DMS153 treated with DMSO at 0.1 percent for 48 hours (cell line): Measurements from ENCODE around the gene PADI4.
"Not testable (repeated sequence)": the region's sequence is repeated elsewhere in the genome, so short reads cannot be mapped to it uniquely, and the experiment has no call there.

Experiments used
- DNase-seq: peaks from one replicate; lab custom pipeline; 2025; ENCODE audit not compliant: unreplicated experiment; lab: John Stamatoyannopoulos, UW

The PADI4 gene

GRCh38 chr1:17313530-17314309 lies 5.7 kb downstream of the PADI4 start:
- no peak for DNase-seq

- DNase-seq, result no peak
These were observed 6.5 kb downstream of the PADI4 start for GRCh38 chr1:17314491-17314971.

DNA sequence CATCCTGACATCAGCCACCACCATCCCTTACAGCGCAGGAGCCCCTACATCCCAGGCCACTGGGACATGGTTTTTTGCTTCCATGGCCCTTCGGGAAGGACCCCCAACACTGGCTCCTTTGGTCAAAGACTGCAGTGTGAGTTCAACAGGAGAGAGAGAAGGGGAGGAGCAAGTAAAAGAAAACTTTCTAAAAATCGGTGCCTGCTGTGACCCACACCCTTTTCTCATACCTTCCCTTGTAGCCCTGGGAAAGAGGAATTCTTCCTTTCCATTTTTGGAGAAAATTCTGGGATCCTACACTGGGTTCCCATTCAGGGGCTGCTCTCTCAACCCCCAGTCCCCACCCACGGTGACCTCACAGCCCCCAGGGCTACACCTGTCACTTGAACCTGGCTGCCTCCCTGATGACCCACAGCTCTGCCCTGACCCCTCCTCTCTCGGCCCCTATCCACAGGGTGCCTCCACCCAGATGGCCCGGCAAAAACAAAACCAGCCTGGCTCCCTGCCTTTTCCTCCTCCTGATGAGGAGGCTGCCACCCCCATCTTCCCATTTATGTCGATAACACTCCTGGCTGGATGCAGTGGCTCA lies 7.6 kb downstream of the PADI4 start:
- no peak for DNase-seq

- no peak for DNase-seq
These were observed 8.7 kb downstream of the PADI4 start for GRCh38 chr1:17316704-17317103.

- no peak for DNase-seq
These were observed 10.3 kb downstream of the PADI4 start for GRCh38 chr1:17318262-17318661.

GRCh38 chr1:17319561-17320350 lies 11.8 kb downstream of the PADI4 start:
- DNase-seq, result no peak

- DNase-seq, result not testable (repeated sequence)
These were observed 13.9 kb downstream of the PADI4 start for GRCh38 chr1:17321857-17322390.

- DNase-seq, result no peak
These were observed 20.9 kb downstream of the PADI4 start for GRCh38 chr1:17328855-17329254.

- DNase-seq, result no peak
These were observed 21.6 kb downstream of the PADI4 start for GRCh38 chr1:17329610-17330009.

DNA sequence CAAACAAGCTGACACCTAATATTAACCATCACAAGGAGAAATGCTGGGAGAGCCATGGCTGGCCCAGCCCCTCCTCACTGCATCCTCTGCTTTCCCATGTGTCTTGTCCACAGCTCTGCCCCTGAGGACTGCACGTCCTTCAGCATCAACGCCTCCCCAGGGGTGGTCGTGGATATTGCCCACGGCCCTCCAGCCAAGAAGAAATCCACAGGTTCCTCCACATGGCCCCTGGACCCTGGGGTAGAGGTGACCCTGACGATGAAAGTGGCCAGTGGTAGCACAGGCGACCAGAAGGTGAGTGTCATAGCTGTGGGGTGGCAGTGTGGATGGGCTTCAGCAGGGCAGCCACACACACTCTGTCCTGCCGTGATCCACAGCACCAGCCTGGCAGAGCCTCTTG lies 22.9 kb downstream of the PADI4 start:
- no peak for DNase-seq

DNA sequence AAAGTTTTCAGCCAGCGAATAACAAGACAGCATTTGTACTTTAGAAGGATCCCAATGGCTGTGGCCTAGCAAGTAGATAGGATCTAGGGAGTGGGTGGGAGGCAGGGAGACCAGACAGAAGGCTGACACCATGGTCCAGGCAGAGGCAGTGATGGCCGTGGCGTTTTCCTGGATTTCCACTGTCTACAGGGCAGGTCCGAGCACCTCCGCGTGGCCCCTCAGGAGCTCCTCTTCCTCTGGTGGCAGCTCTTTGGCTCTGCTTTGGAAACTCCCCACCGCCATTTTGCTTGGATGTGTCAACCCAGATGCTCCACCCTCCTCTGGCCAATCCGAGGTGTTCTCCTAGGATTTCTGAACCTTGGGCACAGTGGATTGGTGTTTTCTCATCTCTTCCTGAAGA lies 25.1 kb downstream of the PADI4 start:
- no peak for DNase-seq

DNA sequence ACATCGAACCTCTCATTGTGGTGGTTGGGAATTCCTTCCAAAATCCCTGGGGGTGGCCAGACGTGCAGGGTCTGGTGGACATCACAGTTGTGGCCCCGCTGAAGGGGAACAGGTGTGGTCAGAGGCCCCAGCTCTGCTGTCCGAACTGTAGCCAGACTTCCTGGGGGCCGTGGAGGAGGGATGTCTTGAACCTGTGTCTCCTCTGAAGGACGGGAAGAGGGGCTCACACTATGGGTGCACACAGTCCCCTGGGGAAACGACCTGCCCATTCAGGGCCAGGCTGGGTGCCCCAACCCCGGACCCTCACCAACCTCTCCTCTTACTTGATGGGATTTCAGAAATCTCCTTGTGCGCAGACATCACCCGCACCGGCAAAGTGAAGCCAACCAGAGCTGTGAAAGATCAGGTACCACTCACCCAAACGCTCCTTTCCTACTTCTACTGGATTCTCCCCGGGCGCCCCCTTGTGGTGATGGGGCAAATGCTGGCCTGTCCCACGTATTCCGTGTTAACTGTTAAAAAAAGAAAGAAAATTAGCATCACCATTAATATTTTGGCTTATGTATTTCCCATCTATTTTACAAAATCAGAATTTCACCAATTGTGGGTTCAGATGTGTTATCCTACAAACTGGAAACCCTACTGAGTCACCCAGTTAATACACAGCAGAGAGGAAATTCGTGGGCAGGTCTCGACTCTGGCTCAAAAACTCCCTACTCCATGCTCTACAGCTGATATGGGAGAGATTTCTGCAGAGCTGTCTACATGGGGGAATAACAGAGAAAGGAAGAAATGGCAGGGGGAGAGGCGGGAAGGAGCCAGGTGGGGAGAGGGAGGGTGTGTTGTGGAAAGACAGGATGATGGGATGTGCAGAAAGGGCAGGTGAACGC lies 28.1 kb downstream of the PADI4 start:
- peak; percentile 2 for DNase-seq

GRCh38 chr1:17338706-17339493 lies 30.9 kb downstream of the PADI4 start:
- no peak for DNase-seq

GRCh38 chr1:17339521-17339920 lies 31.5 kb downstream of the PADI4 start:
- DNase-seq, result no peak

GRCh38 chr1:17340358-17340757 lies 32.4 kb downstream of the PADI4 start:
- no peak for DNase-seq

- no peak for DNase-seq
These were observed 34.0 kb downstream of the PADI4 start for GRCh38 chr1:17342014-17342441.

- DNase-seq, result not testable (repeated sequence)
These were observed 37.5 kb downstream of the PADI4 start for GRCh38 chr1:17345506-17345905.

DNA sequence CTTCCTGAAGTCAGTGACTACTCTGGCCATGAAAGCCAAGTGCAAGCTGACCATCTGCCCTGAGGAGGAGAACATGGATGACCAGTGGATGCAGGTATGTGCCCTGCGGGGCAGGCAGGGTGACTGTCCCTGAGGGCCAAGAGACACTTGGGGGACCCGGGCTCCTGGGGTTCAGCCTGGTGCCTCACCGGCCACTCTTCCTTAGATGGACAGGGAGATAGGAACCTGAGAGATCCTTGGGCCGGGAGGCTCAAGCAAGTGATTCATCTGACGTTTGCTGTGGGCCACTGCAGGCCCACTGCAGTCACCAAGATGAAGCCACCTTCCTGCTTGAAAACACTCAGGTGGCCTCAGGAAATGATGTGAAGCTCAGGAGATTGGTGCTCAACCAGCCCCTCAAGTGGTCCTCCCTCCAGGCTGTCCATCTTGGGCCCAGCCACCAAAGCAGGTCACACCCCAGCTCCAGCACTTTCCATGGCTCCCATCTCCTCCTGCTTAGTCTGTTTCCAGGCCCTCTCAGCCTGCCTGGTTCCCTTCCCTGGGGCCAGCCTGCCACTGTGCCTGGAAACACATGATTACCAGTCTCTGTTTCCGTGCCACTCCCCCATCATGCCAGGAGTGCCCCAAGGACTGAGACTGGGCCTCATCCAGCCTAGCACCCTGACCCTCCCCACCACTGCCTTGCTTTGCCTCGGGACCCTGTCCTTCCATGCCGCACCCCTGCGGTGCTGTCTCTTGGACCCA lies 38.2 kb downstream of the PADI4 start:
- DNase-seq, result no peak
